Fibroblast of skin of right biceps (primary cell): ENCODE measurements around the gene BAG1.
A peak's percentile ranks its signal among the peaks of the same experiment; 100 is the strongest.

ENCODE experiments used
- DNase-seq: peaks from one replicate; pipeline ENCODE4 v3.0.0-alpha.2; 2013

Gene BAG1

DNA sequence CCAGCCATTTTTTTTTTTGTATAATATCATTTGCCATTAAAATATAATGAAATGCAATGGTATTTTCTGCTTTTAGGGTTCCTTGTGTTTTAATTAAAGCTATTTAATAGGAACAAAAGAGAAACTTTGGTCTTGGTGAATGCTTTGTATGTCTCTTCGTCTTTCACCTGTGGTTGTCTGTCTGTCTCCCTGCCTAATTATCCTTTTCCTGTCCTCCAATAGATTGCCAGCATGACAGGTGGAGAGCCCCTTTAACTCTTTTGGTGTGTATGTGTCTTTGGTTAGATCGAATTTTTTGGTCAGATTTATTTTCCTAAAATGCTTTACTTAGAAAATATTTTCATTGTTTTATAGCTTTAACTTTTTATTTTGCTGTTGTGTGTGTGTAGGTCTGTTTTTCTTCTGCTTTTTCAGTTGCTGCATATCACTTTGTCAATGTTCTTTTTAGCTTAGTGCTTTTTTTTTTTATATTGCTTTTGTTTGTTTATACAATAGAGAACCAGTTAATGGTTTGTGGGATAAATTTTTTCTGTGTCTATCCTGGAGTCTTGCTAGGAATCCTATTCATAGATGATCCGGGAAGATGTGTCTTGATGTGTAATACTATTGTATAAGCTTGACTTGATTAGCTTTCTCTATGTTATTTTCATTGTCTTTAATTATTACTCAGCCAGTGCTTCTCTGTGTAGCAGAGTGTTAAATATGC is 8.9 kb upstream of the BAG1 start:
- no peak for DNase-seq

DNA sequence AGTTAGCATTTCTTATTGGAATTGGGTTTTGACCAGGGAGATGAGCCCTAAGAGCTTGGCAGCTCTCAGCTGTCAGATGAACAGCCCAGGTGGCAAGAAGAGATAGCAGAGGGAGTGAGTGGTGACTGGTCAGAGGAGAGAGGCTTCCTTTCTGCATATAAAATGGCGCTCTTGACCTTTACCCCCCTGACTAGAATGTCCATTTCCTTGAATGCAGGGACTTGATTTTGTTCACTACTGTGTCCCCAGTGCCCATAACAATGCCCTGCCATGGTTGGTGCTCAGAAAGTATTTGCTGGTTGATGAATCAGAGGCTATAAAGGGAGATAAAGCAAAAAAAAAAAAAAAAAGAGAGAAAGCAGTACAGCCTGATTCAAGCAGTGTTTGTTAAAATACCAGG is 7.6 kb upstream of the BAG1 start:
- no peak for DNase-seq

DNA sequence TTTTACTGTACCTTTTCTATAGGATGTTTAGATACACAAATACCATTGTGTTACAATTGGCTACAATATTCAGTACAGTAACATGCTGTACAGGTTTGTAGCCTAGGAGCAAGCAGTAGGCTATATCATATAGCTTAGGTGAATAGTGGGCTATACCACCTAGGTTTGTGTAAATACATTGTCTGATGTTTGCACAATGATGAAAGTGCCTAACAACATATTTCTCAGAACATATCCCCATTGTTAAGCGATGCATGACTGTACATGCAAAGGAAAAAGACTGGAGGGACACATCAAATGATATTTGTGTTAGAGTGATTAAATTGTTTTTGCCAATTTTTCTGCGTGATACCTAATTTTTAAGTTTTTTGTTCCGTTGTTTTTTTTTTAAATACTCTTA is 5.6 kb upstream of the BAG1 start:
- no peak for DNase-seq

- DNase-seq = no peak
Observed at GRCh38 chr9:33267151-33267767, 2.8 kb upstream of the BAG1 start.

DNA sequence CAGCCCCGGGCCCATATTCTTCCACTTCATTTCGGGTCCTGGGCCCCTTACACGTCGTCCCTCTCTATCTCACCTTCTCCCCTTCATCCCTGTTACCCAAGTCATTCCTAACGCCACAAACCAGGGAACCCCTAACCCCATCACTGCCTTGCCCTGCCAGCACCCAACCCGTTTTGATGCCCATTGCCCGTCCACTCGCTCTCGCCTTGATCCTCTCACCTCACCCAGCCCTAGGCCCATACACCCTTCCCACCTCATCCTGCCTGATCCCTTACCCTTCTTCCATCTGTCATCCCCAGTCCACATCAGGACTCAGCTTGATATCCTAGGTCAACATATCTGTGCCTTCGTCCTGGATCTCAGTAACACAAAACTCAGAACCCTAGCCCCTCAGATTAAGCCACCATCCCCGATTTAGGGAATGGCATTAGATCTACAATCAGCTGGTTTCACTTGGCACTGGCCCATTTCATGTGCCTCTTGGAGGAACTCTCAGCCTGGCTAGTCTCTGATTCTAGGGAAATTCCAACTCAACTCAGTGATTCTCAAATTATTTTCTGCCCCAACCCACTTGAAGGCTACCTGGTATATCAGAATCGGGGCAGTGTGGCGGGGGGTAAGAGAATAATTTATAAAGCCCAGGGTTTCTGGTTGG is 830 bp upstream of the BAG1 start:
- DNase-seq = no peak

DNA sequence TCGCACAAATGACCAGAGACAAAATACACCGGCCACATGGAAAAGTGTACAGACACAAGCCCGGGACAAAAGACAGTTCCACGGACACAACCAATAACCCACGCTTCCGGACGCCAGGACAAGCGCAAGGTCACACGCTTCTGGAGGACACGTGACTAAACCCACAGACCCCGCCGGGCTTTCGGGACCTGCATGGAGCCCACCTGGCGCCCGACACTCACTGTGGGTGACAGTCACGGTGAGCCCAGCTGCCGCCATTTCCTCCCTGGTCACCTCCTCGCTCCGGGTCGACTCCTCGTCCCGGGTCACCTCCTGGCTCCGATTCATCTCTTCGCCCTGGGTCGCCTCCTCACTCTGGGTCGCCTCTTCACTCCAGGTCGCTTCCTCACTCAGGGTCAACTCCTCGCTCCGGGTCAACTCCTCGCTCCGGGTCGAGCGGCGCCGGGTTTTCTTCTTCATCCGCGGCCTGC is 470 bp downstream of the BAG1 start:
- no peak for DNase-seq

DNA sequence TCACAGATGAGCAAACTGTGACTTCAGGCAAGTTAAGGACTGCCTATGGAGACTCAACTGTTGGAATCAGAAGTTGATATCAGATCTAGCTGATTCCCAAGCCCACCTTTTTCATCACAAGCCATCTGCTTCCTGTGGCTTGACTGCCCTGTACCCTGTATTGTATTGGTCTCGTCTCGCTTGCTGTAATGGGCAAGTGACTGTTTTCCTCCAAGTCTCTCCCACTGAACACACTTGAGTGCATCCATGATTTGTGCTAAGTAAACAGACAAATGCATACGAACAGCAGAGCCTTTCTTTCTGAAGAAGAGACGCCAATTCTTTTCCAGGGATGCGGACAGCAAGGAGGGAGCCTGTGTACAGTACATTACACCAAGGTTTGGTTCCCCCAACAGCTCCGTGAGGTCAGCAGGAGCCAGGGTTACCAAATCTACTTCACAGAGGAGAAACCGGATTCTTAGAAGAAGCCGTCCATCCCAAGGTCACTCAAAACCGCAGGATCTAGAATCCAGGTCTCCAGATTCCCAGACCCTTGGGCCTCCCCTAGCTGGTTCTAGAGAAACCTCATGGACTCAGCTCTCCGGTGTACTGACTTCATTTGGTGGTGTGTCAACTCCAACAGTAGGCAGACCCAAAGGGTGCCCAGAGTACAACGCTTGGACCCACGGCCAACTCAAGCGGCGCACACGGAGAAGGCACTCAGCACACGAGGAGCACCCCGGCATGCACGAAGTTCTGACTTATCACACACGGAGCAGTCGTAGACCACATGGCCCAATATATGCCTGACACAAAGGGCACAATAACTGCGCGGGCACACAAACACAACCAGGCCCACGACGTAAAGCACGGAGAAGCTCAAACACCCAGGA is 1.1 kb downstream of the BAG1 start:
- DNase-seq = peak; percentile 15

DNA sequence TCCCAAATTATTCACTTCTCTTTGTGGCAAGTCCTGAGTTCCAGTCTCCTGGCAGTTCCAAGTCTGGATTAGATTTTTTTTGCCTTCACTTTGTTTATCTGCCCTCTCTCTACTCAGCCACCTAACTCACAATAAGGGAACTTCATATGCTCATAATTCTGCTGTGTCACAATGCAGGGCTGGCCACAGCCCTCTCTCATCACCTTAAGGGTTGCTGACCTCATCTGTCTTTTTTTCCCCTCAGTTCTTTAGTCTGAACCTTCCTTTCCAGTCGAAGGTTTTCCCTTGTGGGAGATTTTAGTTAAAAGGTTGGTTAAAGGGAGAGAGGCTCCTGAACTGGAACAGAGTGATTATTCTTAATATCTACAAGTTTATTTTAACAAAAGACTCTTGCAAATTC is 4.1 kb downstream of the BAG1 start:
- no peak for DNase-seq

DNA sequence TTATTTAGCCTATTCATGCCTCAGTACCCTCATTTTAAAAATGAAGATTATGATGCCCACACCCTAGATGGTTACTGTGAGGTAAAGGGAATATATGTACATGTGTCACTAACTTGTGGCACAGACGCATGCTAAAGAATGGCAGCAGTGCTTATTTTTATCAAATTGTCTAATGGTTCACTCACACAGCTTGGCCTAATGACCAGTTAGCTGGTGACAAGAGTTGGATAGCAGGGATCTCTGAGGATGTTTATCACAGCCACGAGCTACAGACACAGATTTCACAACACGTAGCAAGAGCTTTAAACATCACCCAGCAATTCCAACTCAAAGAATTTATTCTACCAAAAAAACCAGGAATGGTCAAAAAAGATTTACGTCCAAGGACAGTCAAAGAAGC is 7.2 kb downstream of the BAG1 start:
- DNase-seq = no peak

DNA sequence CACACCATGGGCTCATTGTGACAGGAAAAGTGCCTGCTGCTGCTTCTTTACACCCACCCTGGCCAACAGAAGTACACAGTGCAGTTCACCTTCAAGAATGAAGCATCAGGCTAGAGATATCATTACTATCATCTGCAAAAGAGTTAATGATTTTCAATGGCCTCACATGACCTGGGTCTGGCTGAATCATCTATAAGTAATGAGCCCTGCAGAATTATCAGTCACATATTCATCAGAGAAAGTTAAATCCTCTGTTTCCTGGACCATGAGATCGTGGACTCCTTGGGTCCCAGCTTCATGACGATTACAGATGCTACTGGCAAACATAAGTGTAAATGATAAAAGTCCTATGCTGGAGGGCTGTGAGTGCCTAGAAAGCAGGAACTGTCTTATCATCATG is 8.3 kb downstream of the BAG1 start:
- DNase-seq = no peak

DNA sequence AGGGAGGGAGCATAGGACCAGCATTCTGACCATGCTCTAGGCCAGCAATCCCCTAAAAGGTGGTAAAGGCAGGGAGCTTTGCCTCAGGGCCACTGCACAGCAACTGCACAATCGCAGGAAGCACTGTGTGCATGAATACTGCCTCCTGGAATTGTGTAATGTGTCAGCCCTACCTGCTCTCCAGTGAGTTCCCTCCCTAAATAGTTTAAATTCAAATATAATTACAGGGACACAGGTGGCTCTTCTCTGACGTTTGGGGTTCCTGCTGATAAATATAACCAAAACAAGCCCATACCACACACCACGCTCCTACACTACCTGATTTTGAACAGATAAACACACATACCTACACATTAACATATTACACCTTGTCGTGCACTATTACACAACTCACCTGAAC is 9.0 kb downstream of the BAG1 start:
- no peak for DNase-seq

DNA sequence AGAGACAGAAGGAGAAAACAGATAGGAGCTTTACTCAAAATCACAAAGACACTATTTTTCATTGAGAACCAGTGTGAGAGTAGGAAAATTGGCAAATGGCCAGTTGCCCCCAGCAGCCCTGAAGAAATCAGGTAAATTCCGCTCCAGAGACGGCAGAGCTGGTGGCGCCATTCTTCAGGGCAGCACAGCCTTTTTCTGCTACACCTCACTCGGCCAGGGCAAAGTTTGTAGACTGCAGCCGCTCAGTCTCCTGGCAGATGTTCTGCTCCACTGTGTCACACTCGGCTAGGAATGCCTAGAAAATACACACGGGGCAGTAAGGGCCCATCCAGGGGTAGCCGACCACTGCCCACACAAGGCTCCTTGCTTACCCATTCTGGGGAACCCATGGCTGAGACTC is 9.5 kb downstream of the BAG1 start:
- no peak for DNase-seq

DNA sequence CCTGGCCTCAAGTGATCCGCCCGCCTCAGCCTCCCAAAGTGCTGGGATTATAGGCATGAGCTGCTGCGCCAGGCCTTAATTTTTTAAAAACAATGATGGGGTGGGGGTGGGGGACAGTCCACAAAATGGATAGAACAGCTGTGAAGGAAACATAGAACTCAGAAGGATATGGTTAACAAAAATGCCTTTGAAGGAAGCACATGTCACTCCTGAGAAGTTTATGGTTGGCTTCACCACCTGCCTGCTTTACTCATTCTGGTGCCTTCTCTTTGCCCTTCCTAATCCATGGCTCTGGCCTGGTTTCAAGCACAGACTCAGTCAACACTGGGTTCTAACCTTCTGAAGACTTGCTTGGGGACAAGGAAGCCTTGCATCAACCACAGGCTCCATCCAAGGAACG is 10.3 kb downstream of the BAG1 start:
- DNase-seq = no peak

DNA sequence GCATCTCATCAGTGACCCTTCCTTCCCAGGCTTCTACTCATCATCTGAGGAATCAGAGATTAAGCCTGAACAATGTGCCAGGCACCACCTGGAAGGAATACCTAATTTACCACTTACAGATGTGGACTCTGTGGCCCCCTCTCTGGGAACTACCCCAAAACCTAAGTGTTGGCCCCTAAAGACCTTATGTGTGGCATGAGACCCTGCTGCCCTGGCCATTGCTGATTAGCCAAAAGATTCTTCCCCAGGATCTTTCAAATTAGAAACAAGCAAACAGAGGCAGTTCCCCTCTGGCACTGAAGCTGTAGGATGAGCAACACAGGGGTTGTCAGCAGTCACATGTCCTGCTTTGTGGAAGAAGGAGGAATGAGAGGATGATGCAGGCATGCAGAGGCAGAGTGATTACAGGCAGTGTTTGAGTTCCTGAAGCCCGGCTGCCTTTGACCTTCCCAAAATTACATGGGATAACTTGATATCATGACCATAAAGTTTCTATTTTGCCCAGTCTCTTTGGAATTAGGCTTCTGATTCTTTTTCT is 14.0 kb downstream of the BAG1 start:
- no peak for DNase-seq

GRCh38 chr9:33249983-33250382 is 14.5 kb downstream of the BAG1 start:
- DNase-seq = no peak

DNA sequence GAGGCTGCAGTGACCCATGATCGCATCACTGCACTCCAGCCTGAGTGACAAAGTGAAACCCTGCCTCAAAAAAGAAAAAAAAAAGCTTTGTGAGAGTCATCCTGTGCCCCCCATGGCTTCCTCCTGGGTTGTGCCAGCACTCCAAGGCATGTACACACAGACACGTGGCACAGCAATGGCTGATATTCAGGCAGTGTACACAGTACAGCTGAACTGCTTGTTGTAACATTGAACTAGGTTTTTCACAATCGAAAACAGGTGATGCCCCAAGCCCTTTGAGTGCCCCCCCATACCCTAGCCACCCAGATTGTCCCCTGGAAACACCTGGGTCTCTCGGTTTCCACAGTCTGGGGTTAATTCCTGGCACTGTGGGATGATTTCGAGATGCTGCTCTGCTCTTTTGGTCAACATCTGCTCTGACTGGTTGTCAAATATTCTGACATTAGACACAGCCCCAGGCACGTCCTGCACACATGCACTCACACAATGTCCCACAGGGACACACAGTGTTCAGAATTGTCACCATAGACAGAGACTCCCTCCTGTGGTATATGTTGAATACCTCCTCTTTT is 15.3 kb downstream of the BAG1 start:
- no peak for DNase-seq

- no peak for DNase-seq
Observed at GRCh38 chr9:33248606-33249005, 15.9 kb downstream of the BAG1 start.

DNA sequence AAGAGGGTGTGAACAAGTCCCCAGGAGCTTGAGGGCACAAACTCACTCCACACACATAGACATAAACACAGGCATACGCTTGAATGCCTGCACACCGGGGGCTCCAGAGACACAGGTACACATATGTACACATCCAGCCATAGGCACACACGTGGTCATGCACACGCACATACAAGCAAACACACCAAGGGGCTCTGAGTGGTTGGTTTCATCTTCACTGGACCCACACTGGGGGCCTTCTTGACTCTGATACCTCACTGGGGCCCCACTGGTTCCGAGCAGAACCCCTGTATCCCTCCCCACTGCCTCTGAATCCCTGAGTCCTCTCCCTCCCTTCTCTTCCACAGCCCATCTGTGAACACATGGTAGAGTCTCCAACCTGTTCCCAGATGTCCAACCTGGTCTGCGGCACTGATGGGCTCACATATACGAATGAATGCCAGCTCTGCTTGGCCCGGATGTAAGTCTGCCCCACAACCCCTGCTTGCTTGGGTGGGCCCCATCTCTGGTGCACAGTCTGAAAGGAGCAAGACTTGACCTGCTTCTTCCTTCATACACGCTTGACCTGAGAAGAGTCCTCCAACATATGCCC is 18.1 kb downstream of the BAG1 start:
- DNase-seq = no peak

DNA sequence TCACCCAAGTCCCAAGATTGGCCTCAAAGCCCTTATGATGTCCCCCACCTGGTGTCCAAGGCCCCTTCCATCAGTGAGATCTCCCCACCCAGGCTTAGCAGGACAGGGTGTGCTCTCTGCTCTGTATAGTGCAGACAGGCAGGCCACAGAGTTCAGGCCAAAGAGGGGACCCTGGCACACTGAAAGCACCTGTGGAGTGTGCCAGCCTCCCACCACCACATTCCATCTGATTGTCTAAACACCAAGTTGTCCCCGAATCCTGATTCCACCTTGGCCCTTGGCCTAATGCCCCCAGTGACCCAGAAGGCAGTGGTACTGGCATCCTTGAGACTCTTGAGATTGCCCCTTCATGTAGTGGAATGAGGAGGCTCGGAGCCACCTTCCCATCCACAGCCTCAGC is 19.2 kb downstream of the BAG1 start:
- no peak for DNase-seq

- no peak for DNase-seq
Observed at GRCh38 chr9:33244137-33244784, 20.2 kb downstream of the BAG1 start.

- DNase-seq = no peak
Observed at GRCh38 chr9:33242609-33243134, 21.8 kb downstream of the BAG1 start.

DNA sequence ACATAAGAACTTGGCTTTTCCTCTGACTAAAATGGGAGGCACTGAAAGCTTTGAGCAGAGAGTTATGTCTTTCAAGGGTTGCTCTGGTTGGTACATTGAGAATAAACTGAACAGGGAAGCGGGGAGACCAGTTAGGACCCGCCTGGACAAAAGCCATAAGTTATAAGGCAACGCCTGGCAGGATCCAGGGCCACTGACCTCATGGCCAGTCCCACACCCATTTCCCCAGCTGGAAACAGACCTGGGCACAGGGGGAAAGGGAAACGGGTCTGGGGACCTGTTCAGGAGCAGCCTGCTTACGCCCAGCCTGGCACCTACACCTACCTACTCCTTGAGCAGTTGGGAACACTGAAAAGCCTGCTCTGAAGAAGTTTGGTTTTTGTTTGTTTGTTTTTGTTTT is 23.2 kb downstream of the BAG1 start:
- no peak for DNase-seq
